ENCODE measurements around the gene STK32B.
"Not testable (repeated sequence)": the region's sequence is repeated elsewhere in the genome, so short reads cannot be mapped to it uniquely, and the experiment has no call there.

Gene STK32B

GRCh38 chr4:5165420-5166369 lies 114.4 kb downstream of the STK32B start:
- no peak for DNase-seq

- DNase-seq = no peak
These were observed 115.1 kb downstream of the STK32B start for GRCh38 chr4:5166377-5166776.

GRCh38 chr4:5168891-5169290 lies 117.6 kb downstream of the STK32B start:
- no peak for DNase-seq

- DNase-seq = not testable (repeated sequence)
These were observed 124.6 kb downstream of the STK32B start for GRCh38 chr4:5175836-5176235.

GRCh38 chr4:5184606-5185005 lies 133.3 kb downstream of the STK32B start:
- DNase-seq = no peak

- no peak for DNase-seq
These were observed 134.3 kb downstream of the STK32B start for GRCh38 chr4:5185551-5185950.

- no peak for DNase-seq
These were observed 135.2 kb downstream of the STK32B start for GRCh38 chr4:5186271-5187064.

GRCh38 chr4:5188130-5188529 lies 136.8 kb downstream of the STK32B start:
- no peak for DNase-seq

GRCh38 chr4:5191831-5192230 lies 140.6 kb downstream of the STK32B start:
- no peak for DNase-seq

GRCh38 chr4:5192271-5192670 lies 141.0 kb downstream of the STK32B start:
- DNase-seq = no peak

GRCh38 chr4:5192678-5193077 lies 141.4 kb downstream of the STK32B start:
- DNase-seq = no peak

GRCh38 chr4:5198656-5199541 lies 147.6 kb downstream of the STK32B start:
- DNase-seq = no peak

GRCh38 chr4:5199912-5200311 lies 148.6 kb downstream of the STK32B start:
- DNase-seq = no peak

GRCh38 chr4:5200513-5200912 lies 149.2 kb downstream of the STK32B start:
- DNase-seq = no peak

- DNase-seq = no peak
These were observed 152.2 kb downstream of the STK32B start for GRCh38 chr4:5203309-5203992.

- DNase-seq = no peak
These were observed 152.7 kb downstream of the STK32B start for GRCh38 chr4:5203993-5204310.

GRCh38 chr4:5204781-5205180 lies 153.5 kb downstream of the STK32B start:
- no peak for DNase-seq

GRCh38 chr4:5206016-5206790 lies 154.9 kb downstream of the STK32B start:
- DNase-seq = no peak

- no peak for DNase-seq
These were observed 158.6 kb downstream of the STK32B start for GRCh38 chr4:5209862-5210261.

- DNase-seq = no peak
These were observed 160.1 kb downstream of the STK32B start for GRCh38 chr4:5211282-5211839.

Data from inflammatory macrophage treated with lipopolysaccharide for 1 hour (primary cell).